ENCODE measurements around the gene LCN10. TPM values are rescaled to one million over a fixed set of nuclear protein-coding genes. Genes with fewer than 3 reads are reported as not detected.

LCN10 gene
- total RNA-seq, 2 donors from 2014 or later, result 0.90 TPM; not detected in 1

GRCh38 chr9:136746155-136746490, 3.4 kb upstream of the LCN10 start:
- ATAC-seq, result no peak
- Mint-ChIP-seq H3K27me3 (peaks cover 38% of the 10 kb centered on the region), H3K27ac (no peak overlapping the region), H3K4me3 (no peak overlapping the region), H3K36me3 (ENCODE audit: low read depth) (no peaks in the 10 kb centered on the region), H3K4me1 (peaks cover 2% of the 10 kb centered on the region)
- H3K9me3 ChIP-seq (ENCODE audit: control insufficient read depth, low read length, poor library complexity, severe bottlenecking), result no peaks in the 10 kb centered on the region
- DNase-seq, result no peak

- Mint-ChIP-seq H3K4me3 (no peak overlapping the region), H3K27me3 (peaks cover 38% of the 10 kb centered on the region), H3K27ac (no peak overlapping the region), H3K36me3 (ENCODE audit: low read depth) (no peaks in the 10 kb centered on the region), H3K4me1 (peaks cover 2% of the 10 kb centered on the region)
- no peaks in the 10 kb centered on the region for H3K9me3 ChIP-seq (ENCODE audit: control insufficient read depth, low read length, poor library complexity, severe bottlenecking)
- ATAC-seq (no peak), DNase-seq (no peak)
Measured at GRCh38 chr9:136745389-136746154, 2.8 kb upstream of the LCN10 start.

- Mint-ChIP-seq H3K4me3 (no peak overlapping the region), H3K27me3 (peaks cover 38% of the 10 kb centered on the region), H3K27ac (no peak overlapping the region), H3K4me1 (peaks cover 2% of the 10 kb centered on the region), H3K36me3 (ENCODE audit: low read depth) (no peaks in the 10 kb centered on the region)
- no peak for DNase-seq
- no peak for ATAC-seq
- H3K9me3 ChIP-seq (ENCODE audit: control insufficient read depth, low read length, poor library complexity, severe bottlenecking), result no peaks in the 10 kb centered on the region
Measured at GRCh38 chr9:136744773-136745172, 2.0 kb upstream of the LCN10 start.

- Mint-ChIP-seq H3K4me1 (peaks cover 2% of the 10 kb centered on the region), H3K4me3 (no peak overlapping the region), H3K27ac (no peak overlapping the region), H3K36me3 (ENCODE audit: low read depth) (no peaks in the 10 kb centered on the region), H3K27me3 (peaks cover 32% of the 10 kb centered on the region)
- no peaks in the 10 kb centered on the region for H3K9me3 ChIP-seq (ENCODE audit: control insufficient read depth, low read length, poor library complexity, severe bottlenecking)
- no peak for ATAC-seq
- no peak for DNase-seq
Measured at GRCh38 chr9:136743639-136744211, 985 bp upstream of the LCN10 start.

- no peak for DNase-seq
- Mint-ChIP-seq H3K27ac (peak overlapping the region; percentile 37), H3K4me3 (peak overlapping the region; percentile 59)
Measured at GRCh38 chr9:136741883-136742571, 713 bp downstream of the LCN10 start.

GRCh38 chr9:136740971-136741882, 1.5 kb downstream of the LCN10 start:
- DNase-seq, result no peak
- no peak for ATAC-seq
- H3K4me3 Mint-ChIP-seq, result peak overlapping the region; percentile 59

More at GRCh38 chr9:136741883-136742571, 713 bp downstream of the LCN10 start:
- peak; percentile 60 for ATAC-seq
- peaks cover 2% of the 10 kb centered on the region for H3K4me1 Mint-ChIP-seq
- H3K36me3 Mint-ChIP-seq (ENCODE audit: low read depth), result no peaks in the 10 kb centered on the region
- H3K9me3 ChIP-seq (ENCODE audit: control insufficient read depth, low read length, poor library complexity, severe bottlenecking), result no peaks in the 10 kb centered on the region
- H3K27me3 Mint-ChIP-seq, result peaks cover 18% of the 10 kb centered on the region

GRCh38 chr9:136740491-136740890, 2.2 kb downstream of the LCN10 start:
- H3K4me3 Mint-ChIP-seq, result peak overlapping the region; percentile 21
- H3K36me3 Mint-ChIP-seq (ENCODE audit: low read depth), result no peaks in the 10 kb centered on the region
- peaks cover 2% of the 10 kb centered on the region for H3K4me1 Mint-ChIP-seq
- peaks cover 14% of the 10 kb centered on the region for H3K27me3 Mint-ChIP-seq
- H3K27ac Mint-ChIP-seq, result no peak overlapping the region
- DNase-seq, result no peak
- no peak for ATAC-seq
- no peaks in the 10 kb centered on the region for H3K9me3 ChIP-seq (ENCODE audit: control insufficient read depth, low read length, poor library complexity, severe bottlenecking)

More at GRCh38 chr9:136740971-136741882, 1.5 kb downstream of the LCN10 start:
- H3K9me3 ChIP-seq (ENCODE audit: control insufficient read depth, low read length, poor library complexity, severe bottlenecking), result no peaks in the 10 kb centered on the region
- peaks cover 14% of the 10 kb centered on the region for H3K27me3 Mint-ChIP-seq
- no peaks in the 10 kb centered on the region for H3K36me3 Mint-ChIP-seq (ENCODE audit: low read depth)
- H3K4me1 Mint-ChIP-seq, result peaks cover 2% of the 10 kb centered on the region
- peak overlapping the region; percentile 37 for H3K27ac Mint-ChIP-seq

- no peak for DNase-seq
- no peaks in the 10 kb centered on the region for H3K9me3 ChIP-seq (ENCODE audit: control insufficient read depth, low read length, poor library complexity, severe bottlenecking)
- peaks cover 14% of the 10 kb centered on the region for H3K27me3 Mint-ChIP-seq
- H3K27ac Mint-ChIP-seq, result no peak overlapping the region
- H3K4me3 Mint-ChIP-seq, result no peak overlapping the region
- no peak for ATAC-seq
- H3K36me3 Mint-ChIP-seq (ENCODE audit: low read depth), result no peaks in the 10 kb centered on the region
- H3K4me1 Mint-ChIP-seq, result peaks cover 2% of the 10 kb centered on the region
Measured at GRCh38 chr9:136740069-136740468, 2.7 kb downstream of the LCN10 start.

GRCh38 chr9:136739509-136739908, 3.2 kb downstream of the LCN10 start:
- Mint-ChIP-seq H3K27ac (no peak overlapping the region), H3K4me1 (peaks cover 2% of the 10 kb centered on the region), H3K27me3 (peaks cover 14% of the 10 kb centered on the region), H3K4me3 (no peak overlapping the region), H3K36me3 (ENCODE audit: low read depth) (no peaks in the 10 kb centered on the region)
- DNase-seq (no peak), ATAC-seq (no peak)
- H3K9me3 ChIP-seq (ENCODE audit: control insufficient read depth, low read length, poor library complexity, severe bottlenecking), result no peaks in the 10 kb centered on the region

GRCh38 chr9:136738960-136739359, 3.8 kb downstream of the LCN10 start:
- ATAC-seq, result no peak
- peaks cover 14% of the 10 kb centered on the region for H3K27me3 Mint-ChIP-seq
- H3K4me3 Mint-ChIP-seq, result no peak overlapping the region

GRCh38 chr9:136735812-136736480, 6.8 kb downstream of the LCN10 start:
- no peaks in the 10 kb centered on the region for H3K9me3 ChIP-seq (ENCODE audit: control insufficient read depth, low read length, poor library complexity, severe bottlenecking)
- no peak for DNase-seq
- H3K27ac Mint-ChIP-seq, result no peak overlapping the region
- peaks cover 2% of the 10 kb centered on the region for H3K4me1 Mint-ChIP-seq
- no peak for ATAC-seq
- no peaks in the 10 kb centered on the region for H3K36me3 Mint-ChIP-seq (ENCODE audit: low read depth)
- H3K4me3 Mint-ChIP-seq, result no peak overlapping the region
- H3K27me3 Mint-ChIP-seq, result no peaks in the 10 kb centered on the region

More at GRCh38 chr9:136738960-136739359, 3.8 kb downstream of the LCN10 start:
- Mint-ChIP-seq H3K27ac (no peak overlapping the region), H3K4me1 (peaks cover 2% of the 10 kb centered on the region), H3K36me3 (ENCODE audit: low read depth) (no peaks in the 10 kb centered on the region)
- no peaks in the 10 kb centered on the region for H3K9me3 ChIP-seq (ENCODE audit: control insufficient read depth, low read length, poor library complexity, severe bottlenecking)
- DNase-seq, result no peak

GRCh38 chr9:136734837-136735496, 7.8 kb downstream of the LCN10 start:
- H3K36me3 Mint-ChIP-seq (ENCODE audit: low read depth), result no peaks in the 10 kb centered on the region
- H3K9me3 ChIP-seq (ENCODE audit: control insufficient read depth, low read length, poor library complexity, severe bottlenecking), result no peaks in the 10 kb centered on the region
- no peak overlapping the region for H3K27ac Mint-ChIP-seq
- H3K4me3 Mint-ChIP-seq, result no peak overlapping the region
- no peak for ATAC-seq
- H3K4me1 Mint-ChIP-seq, result peaks cover 2% of the 10 kb centered on the region
- no peaks in the 10 kb centered on the region for H3K27me3 Mint-ChIP-seq
- DNase-seq, result no peak

All from T-helper 17 cell (primary cell).